ENCODE data around the gene CPNE7.
"Not testable (repeated sequence)": the region's sequence is repeated elsewhere in the genome, so short reads cannot be mapped to it uniquely, and the experiment has no call there.

Gene CPNE7

DNA sequence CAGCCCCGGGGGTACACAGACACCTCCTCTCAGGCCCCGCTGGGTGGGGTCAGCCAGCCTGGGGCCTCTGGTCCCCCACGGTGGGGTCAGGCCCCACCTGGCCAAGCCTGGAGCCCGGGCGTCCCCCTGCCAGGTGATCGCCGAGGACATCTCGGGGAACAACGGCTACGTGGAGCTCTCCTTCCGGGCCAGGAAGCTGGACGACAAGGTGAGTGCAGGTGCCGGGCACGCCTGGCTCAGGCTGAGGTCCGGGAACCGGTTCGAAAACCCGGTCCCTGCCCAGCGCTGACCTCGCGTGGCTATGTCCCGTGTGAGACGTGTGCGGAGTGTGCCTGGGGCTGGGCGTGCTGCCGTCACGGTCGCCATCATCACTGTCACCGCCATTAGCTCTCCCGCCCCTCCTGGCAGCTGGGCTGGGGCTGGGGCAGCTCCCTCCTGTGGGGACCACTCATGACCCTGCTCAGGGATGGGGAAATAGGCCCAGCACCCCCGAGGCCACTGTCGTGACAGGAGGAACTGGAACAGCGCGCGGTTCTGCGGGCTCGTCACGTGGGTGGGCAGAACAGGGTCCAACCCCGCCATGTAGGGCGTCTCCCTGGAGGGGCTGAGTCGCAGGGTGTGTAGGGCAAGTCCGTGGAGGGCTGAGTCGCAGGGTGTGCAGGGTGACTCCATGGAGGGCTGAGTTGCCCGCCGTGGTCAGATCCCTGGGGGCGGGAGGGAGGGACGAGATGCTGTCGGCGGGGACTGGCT lies 8.5 kb downstream of the CPNE7 start:
- TF ChIP-seq, protein P1, sequence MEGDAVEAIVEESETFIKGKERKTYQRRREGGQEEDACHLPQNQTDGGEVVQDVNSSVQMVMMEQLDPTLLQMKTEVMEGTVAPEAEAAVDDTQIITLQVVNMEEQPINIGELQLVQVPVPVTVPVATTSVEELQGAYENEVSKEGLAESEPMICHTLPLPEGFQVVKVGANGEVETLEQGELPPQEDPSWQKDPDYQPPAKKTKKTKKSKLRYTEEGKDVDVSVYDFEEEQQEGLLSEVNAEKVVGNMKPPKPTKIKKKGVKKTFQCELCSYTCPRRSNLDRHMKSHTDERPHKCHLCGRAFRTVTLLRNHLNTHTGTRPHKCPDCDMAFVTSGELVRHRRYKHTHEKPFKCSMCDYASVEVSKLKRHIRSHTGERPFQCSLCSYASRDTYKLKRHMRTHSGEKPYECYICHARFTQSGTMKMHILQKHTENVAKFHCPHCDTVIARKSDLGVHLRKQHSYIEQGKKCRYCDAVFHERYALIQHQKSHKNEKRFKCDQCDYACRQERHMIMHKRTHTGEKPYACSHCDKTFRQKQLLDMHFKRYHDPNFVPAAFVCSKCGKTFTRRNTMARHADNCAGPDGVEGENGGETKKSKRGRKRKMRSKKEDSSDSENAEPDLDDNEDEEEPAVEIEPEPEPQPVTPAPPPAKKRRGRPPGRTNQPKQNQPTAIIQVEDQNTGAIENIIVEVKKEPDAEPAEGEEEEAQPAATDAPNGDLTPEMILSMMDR (IDR thresholded peaks at IDR 0.05; ENCODE audit: low read depth, low read length, missing control alignments), result no peak
- H3K4me3 ChIP-seq (ENCODE audit: low read depth, low read length), result no peak overlapping the region
- in situ Hi-C loops (cut with HindIII; ENCODE audit: low sequenced_read_pairs), result no loop called here
- DNase-seq (ENCODE audit: low read depth), result no peak

DNA sequence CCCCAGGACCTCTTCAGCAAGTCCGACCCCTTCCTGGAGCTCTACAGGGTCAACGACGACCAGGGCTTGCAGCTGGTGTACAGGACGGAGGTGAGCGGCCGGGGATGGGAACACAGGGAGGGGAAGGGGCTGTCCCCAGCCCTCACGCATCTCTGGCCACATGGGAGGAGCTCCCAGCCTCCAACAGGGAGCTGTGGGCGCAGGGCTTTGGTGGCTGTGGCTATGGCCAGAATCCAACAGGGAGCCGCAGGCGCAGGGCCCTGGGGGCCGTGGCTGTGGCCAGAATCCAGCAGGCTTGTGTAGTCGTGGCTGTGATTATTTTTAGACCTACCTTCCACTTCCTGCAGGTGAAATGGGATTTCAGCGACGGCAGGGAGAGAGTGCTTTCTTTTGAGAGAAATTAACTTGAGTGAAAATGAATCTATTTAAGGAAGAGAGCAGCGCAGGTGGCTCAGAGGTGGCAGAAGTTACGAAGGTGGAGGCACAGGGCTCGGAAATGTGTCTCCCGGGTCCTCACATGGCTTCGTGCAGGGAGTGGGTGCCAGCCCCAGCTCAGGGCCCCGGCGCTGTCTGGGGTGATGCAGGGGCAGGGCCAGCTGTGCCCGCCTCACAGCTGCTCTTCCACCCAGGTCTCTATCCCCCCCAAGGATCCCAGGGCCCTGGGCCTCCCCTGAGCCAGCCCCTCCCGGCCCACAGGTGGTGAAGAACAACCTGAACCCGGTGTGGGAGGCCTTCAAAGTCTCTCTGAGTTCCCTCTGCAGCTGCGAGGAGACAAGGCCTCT lies 9.4 kb downstream of the CPNE7 start:
- in situ Hi-C loops (cut with HindIII; ENCODE audit: low sequenced_read_pairs), result no loop called here
- H3K4me3 ChIP-seq (ENCODE audit: low read depth, low read length), result no peak overlapping the region
- TF ChIP-seq, protein P1 (IDR thresholded peaks at IDR 0.05; ENCODE audit: low read depth, low read length, missing control alignments), result no peak
- DNase-seq (ENCODE audit: low read depth), result no peak

DNA sequence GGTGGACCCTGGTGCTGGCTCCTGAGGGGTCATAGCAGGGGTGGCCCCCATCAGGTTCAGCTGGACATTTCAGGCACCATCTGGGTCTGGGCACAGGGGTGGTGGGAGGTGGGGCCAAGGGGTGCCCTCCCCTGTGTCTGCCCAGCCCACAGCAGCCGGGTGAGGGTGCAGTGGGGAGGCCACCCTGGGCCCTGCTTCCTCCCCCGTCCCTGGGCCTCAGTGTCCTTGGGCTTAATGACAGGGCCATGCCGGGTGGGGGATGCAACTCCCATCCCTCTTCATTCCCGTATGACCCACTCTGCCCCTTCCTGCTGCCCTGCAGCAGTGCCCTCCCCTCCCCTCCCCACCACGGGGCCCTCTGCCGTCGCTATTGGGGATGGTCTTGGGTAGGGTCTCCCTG lies 10.7 kb downstream of the CPNE7 start:
- DNase-seq (ENCODE audit: low read depth), result no peak
- TF ChIP-seq, protein P1 (IDR thresholded peaks at IDR 0.05; ENCODE audit: low read depth, low read length, missing control alignments), result no peak
- H3K4me3 ChIP-seq (ENCODE audit: low read depth, low read length), result no peak overlapping the region
- in situ Hi-C loops (cut with HindIII; ENCODE audit: low sequenced_read_pairs), result no loop called here

DNA sequence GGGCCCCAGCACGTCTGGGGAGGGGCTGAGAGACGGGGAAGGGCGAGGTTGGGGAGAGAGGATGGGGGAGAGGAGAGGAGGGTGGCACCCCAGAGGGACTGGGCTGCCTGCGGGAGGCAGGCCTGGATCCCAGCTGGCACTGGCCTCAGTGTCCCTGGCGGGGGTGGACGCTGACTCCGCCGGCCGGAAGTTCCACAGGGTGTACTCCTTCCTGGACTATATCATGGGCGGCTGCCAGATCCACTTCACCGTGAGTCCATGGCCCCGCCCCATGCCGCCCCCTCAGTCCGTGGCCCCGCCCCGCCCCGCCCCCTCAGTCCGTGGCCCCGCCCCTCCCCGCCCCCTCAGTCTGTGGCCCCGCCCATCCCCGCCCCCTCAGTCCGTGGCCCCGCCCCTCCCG lies 11.3 kb downstream of the CPNE7 start:
- DNase-seq (ENCODE audit: low read depth), result no peak
- H3K4me3 ChIP-seq (ENCODE audit: low read depth, low read length), result no peak overlapping the region
- in situ Hi-C loops (cut with HindIII; ENCODE audit: low sequenced_read_pairs), result no loop called here
- TF ChIP-seq, protein P1 (IDR thresholded peaks at IDR 0.05; ENCODE audit: low read depth, low read length, missing control alignments), result no peak

DNA sequence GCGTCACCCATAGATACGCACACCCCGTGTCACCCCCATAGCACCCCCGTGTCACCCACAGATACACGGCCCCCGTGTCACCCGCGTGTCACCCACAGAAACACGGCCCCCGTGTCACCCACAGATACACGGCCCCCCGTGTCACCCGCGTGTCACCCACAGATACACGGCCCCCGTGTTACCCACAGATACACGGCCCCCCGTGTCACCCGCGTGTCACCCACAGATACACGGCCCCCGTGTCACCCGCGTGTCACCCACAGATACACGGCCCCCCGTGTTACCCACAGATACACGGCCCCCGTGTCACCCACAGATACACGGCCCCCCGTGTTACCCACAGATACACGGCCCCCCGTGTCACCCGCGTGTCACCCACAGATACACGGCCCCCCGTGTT lies 12.1 kb downstream of the CPNE7 start:
- H3K4me3 ChIP-seq (ENCODE audit: low read depth, low read length); in situ Hi-C loops (cut with HindIII; ENCODE audit: low sequenced_read_pairs); DNase-seq (ENCODE audit: low read depth): not testable (repeated sequence)

DNA sequence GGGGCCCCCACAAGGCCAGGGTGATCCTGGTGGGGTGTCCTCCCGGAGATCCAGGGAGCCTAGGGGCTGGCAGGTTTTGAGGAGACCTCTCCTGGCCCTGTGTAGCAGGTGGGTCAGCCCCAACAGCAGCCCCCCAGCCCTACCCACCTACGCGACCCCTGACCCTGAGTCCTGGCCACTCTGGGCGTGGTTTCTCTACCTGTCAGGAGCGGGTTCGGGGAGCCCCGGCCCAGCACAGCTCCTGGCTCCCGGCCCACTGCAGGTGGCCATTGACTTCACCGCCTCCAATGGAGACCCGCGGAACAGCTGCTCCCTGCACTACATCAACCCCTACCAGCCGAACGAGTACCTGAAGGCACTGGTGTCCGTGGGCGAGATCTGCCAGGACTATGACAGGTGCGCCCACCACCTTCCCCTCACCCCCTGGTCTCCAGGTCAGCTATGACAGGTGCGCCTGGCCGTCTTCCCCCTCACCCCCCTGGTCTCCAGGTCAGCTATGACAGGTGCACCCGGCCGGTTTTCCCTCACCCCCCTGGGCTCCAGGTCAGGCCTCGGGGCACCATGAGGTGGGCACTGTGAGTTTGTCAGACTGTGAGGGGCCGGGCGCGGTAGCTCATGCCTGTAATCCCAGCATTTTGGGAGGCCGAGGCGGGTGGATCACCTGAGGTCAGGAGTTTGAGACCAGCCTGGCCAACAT lies 13.0 kb downstream of the CPNE7 start:
- TF ChIP-seq, protein P1 (IDR thresholded peaks at IDR 0.05; ENCODE audit: low read depth, low read length, missing control alignments), result no peak
- no peak overlapping the region for H3K4me3 ChIP-seq (ENCODE audit: low read depth, low read length)
- in situ Hi-C loops (cut with HindIII; ENCODE audit: low sequenced_read_pairs), result no loop called here
- DNase-seq (ENCODE audit: low read depth), result no peak

Data from astrocyte of the cerebellum (primary cell).